ENCODE results near the gene GBP5.
"Not testable (repeated sequence)": the region's sequence is repeated elsewhere in the genome, so short reads cannot be mapped to it uniquely, and the experiment has no call there.

The GBP5 gene

GRCh38 chr1:89272269-89273041 lies at the start of gene GBP5:
Gene GBP5, minus strand, starts transcription at chr1:89272860. Its CDS starts 3,305 bp downstream, at chr1:89269555.
- not testable (repeated sequence) for DNase-seq (ENCODE audit: low spot score)

GRCh38 chr1:89322402-89322801 lies 49.7 kb upstream of the GBP5 start:
- no peak for DNase-seq (ENCODE audit: low spot score)

- no peak for DNase-seq (ENCODE audit: low spot score)
Measured at GRCh38 chr1:89312572-89312971, 39.9 kb upstream of the GBP5 start.

- DNase-seq (ENCODE audit: low spot score): no peak
Measured at GRCh38 chr1:89311757-89312156, 39.1 kb upstream of the GBP5 start.

GRCh38 chr1:89310976-89311375 lies 38.3 kb upstream of the GBP5 start:
- DNase-seq (ENCODE audit: low spot score): no peak

- DNase-seq (ENCODE audit: low spot score): no peak
Measured at GRCh38 chr1:89310505-89310904, 37.8 kb upstream of the GBP5 start.

GRCh38 chr1:89309828-89310227 lies 37.2 kb upstream of the GBP5 start:
- DNase-seq (ENCODE audit: low spot score): no peak

- DNase-seq (ENCODE audit: low spot score): no peak
Measured at GRCh38 chr1:89306273-89306672, 33.6 kb upstream of the GBP5 start.

- DNase-seq (ENCODE audit: low spot score): no peak
Measured at GRCh38 chr1:89305493-89305892, 32.8 kb upstream of the GBP5 start.

GRCh38 chr1:89304572-89305230 lies 32.0 kb upstream of the GBP5 start:
- DNase-seq (ENCODE audit: low spot score): no peak

GRCh38 chr1:89302697-89303332 lies 30.2 kb upstream of the GBP5 start:
- no peak for DNase-seq (ENCODE audit: low spot score)

GRCh38 chr1:89299739-89300463 lies 27.2 kb upstream of the GBP5 start:
- DNase-seq (ENCODE audit: low spot score): not testable (repeated sequence)

GRCh38 chr1:89298461-89298860 lies 25.8 kb upstream of the GBP5 start:
- DNase-seq (ENCODE audit: low spot score): no peak

GRCh38 chr1:89295187-89295586 lies 22.5 kb upstream of the GBP5 start:
- DNase-seq (ENCODE audit: low spot score): no peak

GRCh38 chr1:89291276-89291675 lies 18.6 kb upstream of the GBP5 start:
- DNase-seq (ENCODE audit: low spot score): no peak

GRCh38 chr1:89288051-89288340 lies 15.3 kb upstream of the GBP5 start:
- no peak for DNase-seq (ENCODE audit: low spot score)

- no peak for DNase-seq (ENCODE audit: low spot score)
Measured at GRCh38 chr1:89287181-89288050, 14.8 kb upstream of the GBP5 start.

GRCh38 chr1:89286549-89287180 lies 14.0 kb upstream of the GBP5 start:
- DNase-seq (ENCODE audit: low spot score): no peak

- DNase-seq (ENCODE audit: low spot score): no peak
Measured at GRCh38 chr1:89285745-89286380, 13.2 kb upstream of the GBP5 start.

- not testable (repeated sequence) for DNase-seq (ENCODE audit: low spot score)
Measured at GRCh38 chr1:89284078-89284763, 11.6 kb upstream of the GBP5 start.

Measured in HuH-7 (cell line).